Renal cortex interstitium (tissue), 11 donors: ENCODE measurements around the gene LORICRIN. TPM values are rescaled to one million over a fixed set of nuclear protein-coding genes. Genes with fewer than 3 reads are reported as not detected.

ENCODE experiments used
- DNase-seq, 11 donors: peaks; one replicate each; pipeline ENCODE4 v3.0.0-alpha.2; 2013; ENCODE audit warnings: low read depth in 9 of 11, low spot score in 4 of 11; ENCODE audit errors: extremely low read depth in 1 of 11
- polyA plus RNA-seq, 3 donors: library from polyadenylated mRNA; unstranded; fragments of 120-200 nt; gene quantifications; one replicate each; pipeline ENCODE4 v1.2.1, GENCODE V29; 2013; ENCODE audit not compliant: insufficient read length in 3 of 3

LORICRIN gene
- polyA plus RNA-seq, 3 donors = not detected

DNA sequence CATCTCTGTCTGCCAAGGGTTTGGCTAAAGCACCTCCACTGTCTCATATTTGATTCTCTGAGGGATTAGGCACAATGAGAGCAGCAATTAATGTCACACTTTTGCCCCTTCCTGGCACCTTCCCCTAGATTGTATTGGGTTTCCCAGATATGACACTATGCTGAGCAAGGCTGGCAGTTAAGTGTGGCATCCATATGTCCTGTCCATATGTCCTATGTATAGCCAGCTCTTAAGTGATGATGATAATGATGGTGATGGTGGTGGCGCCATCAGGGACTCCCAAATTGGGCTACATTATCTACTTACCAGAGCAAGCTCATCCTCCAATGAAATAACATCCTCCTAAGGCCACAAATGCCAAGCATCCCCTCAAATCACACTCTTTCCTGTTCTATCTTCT is 13.5 kb upstream of the LORICRIN start:
- no peak for DNase-seq

DNA sequence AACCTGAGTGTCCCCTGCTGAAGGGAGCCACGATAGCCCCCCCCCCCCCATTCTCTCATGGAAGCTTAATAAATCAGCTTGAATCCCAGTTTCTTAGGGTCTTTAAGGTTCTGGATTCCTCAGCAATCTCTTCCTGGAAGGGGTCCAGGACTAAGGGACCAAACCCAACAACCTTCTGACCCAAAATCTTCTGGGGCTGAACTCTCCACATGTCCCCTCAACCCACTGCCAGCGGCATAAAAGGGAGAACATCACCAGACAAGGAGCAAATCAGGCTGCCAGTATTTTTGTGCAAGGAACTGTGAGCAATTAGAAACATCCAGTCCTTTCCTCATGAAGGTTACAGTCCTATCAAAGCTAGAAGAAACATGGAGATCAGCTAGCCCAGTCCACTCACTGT is 12.7 kb upstream of the LORICRIN start:
- DNase-seq = no peak

DNA sequence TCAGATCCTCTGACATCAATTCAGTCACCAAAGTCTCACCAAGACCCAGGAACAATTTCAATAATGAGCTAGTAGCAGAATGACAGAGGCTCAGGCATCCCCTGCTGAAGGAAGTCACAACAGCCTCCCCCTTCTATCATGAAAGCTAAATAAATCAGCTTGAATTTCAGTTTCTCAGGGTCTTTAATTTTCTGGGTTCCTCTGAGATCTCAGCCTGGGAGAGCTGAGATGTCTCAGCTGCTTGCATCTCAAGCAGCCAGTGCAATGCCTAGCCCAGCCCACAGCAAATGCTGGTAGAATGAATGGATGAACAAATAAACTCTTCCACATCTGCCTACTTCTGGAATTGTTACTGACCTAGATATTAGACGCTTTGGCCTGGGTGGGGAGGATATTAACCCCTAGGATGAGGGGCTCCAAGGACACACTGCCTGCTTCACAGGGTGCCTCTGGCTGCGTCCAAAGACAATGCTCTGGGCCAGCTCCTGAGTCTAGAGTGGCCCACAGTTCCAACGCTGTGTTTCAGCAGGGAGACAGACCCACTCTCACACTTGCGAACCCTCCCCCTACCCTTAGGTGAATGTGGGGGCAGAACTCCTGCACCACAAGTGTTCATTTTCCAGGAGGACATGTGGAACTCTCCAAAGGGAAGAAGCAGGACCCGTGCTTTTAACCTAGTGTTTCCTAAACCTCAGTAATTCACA is 11.2 kb upstream of the LORICRIN start:
- peak in 8 of 11 donors; percentile 27 to 52 (median 41) for DNase-seq

DNA sequence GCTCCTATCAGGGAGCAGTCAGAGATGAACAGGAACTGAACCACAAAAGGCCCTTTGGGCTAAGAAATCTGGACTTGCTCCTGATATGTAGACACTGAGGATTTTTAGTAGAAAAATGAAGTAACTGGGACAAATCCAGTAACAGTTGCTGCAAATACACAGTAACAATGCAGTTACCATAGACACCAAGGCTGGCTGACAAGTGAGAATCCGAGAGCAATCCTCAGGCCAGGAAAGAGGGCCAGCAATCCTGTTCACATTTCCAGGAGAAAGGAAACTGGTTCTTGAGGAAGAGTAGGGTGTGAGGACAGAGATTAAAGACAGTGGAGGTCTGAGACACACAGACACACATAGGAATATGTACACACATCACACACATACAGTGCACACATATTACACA is 9.3 kb upstream of the LORICRIN start:
- DNase-seq = no peak

DNA sequence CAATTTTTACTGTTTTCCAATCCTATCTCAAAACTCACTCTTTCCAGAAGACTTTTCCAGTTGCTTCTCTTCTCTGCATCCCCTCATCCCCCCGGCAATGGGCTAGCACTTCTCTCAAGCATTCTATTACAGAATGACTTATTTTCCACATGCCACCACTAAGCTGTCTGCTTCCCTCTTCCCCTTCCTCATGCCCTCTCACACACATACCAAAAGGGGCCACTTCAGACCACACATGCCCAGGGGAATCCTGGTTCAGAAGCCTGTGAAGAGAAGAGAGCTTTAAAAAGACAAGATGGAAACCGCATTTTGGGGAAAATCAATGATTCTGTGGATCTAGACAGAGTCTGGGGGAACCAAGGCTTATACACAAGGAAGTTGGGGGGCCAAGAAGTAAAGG is 8.4 kb upstream of the LORICRIN start:
- no peak for DNase-seq

DNA sequence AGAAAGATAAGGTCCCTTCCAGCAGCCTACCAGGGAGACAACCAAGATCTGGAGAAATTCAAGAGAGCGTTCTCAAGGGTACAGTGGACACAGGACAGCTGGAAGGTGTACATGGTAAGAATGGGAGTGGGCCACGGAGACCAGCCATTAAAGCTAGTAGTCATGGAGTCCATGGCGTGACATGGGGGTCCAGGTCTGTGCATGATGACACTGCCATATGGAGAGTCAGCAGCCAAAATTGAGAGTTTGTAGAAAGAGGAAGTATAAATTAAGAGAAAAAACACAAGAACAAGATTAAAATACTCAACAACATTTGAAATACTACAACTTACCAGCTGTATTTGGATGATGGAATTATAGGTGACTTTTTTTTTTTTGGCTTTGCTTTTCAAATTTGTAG is 7.9 kb upstream of the LORICRIN start:
- DNase-seq = no peak

GRCh38 chr1:153251988-153252387 is 7.5 kb upstream of the LORICRIN start:
- no peak for DNase-seq

- DNase-seq = peak in 1 of 11 donors; percentile 17
Observed at GRCh38 chr1:153253076-153253475, 6.4 kb upstream of the LORICRIN start.

GRCh38 chr1:153253693-153254092 is 5.8 kb upstream of the LORICRIN start:
- no peak for DNase-seq

DNA sequence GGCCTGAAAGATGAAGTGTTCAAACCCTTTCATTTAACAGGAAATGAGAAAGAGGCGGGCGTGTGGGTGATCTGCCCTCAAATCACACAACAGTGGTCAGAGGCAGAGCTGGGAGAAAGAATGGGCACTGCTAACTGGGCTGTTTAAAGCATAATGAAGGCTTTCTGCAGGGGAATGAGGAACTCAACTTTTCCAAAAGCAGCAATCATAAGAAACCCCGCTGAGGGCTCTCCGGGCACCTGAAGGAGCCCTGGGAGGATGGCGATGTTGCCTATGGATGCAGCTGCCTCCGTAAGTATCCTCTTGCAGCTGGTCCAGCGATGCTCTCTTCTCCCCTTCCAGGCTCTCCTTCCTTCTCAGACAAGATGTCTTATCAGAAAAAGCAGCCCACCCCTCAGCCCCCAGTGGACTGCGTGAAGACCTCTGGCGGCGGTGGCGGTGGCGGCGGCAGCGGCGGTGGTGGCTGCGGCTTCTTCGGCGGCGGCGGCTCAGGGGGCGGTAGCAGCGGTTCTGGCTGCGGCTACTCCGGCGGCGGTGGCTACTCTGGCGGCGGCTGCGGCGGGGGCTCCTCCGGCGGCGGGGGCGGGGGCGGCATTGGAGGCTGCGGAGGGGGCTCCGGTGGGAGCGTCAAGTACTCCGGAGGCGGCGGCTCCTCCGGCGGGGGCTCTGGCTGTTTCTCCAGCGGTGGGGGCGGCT is 1.2 kb downstream of the LORICRIN start:
- peak in 1 of 11 donors; percentile 18 for DNase-seq

DNA sequence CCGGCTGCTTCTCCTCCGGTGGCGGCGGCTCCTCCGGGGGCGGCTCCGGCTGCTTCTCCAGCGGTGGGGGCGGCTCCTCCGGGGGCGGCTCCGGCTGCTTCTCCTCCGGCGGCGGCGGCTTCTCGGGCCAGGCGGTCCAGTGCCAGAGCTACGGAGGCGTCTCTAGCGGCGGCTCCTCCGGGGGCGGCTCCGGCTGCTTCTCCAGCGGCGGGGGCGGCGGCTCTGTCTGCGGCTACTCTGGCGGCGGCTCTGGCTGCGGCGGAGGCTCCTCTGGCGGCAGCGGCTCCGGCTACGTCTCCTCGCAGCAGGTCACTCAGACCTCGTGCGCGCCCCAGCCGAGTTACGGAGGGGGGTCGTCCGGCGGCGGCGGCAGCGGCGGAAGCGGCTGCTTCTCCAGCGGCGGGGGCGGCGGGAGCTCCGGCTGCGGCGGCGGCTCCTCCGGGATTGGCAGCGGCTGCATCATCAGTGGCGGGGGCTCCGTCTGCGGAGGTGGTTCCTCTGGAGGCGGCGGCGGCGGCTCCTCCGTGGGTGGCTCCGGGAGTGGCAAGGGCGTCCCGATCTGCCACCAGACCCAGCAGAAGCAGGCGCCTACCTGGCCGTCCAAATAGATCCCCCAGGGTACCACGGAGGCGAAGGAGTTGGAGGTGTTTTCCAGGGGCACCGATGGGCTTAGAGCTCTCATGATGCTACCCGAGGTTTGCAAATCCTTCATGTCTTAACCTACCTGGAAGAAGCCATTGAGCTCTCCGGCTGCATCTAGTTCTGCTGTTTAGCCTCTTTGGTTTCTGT is 2.0 kb downstream of the LORICRIN start:
- peak in 5 of 11 donors; percentile 17 to 31 (median 26) for DNase-seq

- no peak for DNase-seq
Observed at GRCh38 chr1:153262070-153262366, 2.5 kb downstream of the LORICRIN start.

GRCh38 chr1:153262462-153263157 is 3.1 kb downstream of the LORICRIN start:
- DNase-seq = no peak

DNA sequence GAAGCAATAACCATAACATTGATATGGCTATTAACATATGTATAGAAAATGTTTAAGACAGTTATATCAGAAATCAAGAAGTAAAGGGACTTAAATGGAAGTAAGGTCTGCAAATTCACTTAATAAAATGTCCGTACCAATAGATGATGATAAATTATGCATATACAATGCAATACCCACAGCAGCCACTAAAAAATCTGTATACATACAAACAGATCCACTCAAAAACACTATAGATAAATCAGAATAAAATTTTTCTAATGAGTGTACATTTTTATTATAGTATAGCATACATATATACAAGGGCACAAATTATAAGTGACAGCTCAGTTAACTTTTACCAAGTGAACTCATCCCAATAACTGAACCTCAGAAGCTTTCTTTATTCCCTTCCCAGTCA is 6.0 kb downstream of the LORICRIN start:
- no peak for DNase-seq

DNA sequence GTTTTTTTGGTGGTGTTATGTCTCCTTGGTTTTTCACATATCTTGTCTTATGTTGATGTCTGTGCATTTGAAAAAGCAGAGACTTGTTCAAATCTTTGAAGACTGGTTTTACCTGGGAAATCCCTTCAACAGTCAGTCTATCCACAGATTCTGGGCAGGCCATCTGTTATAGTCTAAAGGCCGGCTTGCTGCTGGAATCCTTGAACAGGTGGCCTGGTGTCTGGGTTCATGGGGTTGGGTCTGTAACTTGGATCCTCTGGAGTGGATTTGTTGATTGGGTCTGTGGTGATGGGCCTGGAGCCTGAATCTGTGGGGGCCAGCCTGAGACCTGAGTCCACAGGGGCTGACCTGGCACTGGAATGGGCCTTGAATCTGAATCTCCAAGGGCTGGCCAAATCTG is 12.2 kb downstream of the LORICRIN start:
- no peak for DNase-seq

- DNase-seq = no peak
Observed at GRCh38 chr1:153272186-153272585, 12.7 kb downstream of the LORICRIN start.

DNA sequence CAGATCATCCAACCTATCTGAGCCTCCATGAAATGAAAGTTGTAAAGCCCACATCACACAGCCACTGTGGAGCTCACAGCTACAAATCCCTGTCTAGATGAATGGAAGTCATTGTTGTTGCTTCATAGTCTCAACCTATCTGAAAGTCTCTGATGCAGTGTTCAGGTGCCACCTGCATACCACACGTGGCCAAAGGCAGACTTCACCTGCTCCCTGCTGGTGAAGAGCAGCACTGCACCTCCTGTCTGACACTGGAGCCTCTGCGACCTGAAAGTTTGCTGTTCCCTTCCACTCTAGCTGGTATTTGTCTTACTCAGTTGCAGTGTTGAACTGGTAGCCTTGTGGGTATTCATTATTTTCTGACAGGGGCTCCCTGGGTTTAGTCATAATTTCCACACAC is 18.4 kb downstream of the LORICRIN start:
- DNase-seq = no peak

DNA sequence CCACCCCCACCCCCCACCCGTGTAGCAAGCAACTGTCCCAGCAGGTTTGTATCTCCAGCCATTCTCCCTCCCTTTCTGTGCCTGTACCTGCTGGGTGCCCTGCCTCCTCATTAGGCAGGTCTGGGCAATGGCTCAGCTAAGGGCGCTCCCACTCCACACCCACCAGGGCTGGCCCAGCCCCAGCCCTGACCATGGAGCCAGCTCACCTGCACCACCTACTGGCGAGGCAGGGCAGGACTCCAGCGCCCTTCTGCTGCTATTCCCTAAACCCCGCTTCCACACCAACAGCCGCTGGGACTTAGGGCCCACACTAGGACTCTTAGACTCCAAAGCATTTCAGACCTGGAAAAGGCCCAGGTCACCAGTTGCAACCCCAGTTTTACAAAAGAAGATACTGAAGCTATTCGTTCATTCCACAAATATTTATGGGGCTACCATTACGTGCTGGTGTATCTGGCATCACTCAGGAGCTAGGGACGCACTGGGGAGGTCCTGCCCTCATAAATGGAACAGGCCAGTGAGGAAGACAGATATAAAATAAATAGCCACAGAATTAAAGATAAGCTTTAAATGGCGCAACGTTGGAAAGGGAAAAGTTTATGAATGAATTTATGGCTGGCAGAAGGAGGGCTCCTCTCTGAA is 29.3 kb downstream of the LORICRIN start:
- no peak for DNase-seq

DNA sequence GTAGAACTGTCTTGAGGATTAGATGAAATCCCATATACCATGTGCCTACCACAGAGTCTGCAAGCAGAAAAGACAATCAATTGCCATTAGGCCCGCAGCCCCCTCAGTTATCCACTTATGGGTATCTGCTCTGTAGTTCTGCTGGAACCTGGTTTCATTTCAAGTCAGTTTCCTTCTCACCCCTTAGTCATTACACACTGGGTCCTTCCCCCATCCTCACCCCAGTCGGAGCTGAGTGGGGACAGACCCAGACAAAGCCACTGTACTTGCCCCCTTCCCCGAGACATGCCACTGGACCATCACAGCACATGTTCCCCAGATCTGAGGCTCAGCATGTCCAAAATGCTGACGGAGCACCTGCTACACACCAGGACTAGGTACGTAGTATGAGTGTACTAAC is 32.0 kb downstream of the LORICRIN start:
- DNase-seq = no peak
